Measurements from ENCODE around the gene PNPLA8. TPM values are rescaled to one million over a fixed set of nuclear protein-coding genes. Genes with fewer than 3 reads are reported as not detected.

PNPLA8 gene
- total RNA-seq, 1 donor from 2014 or later: 23.1 TPM

GRCh38 chr7:108464743-108465142 is 61.2 kb downstream of the PNPLA8 start:
- no peaks in the 10 kb centered on the region for H3K27me3 Mint-ChIP-seq (ENCODE audit: low read depth, unreplicated experiment)
- H4K20me1 ChIP-seq (ENCODE audit: insufficient read depth, low read length): no peaks in the 10 kb centered on the region
- no peak overlapping the region for H3K4me3 ChIP-seq (ENCODE audit: insufficient read depth, low read depth, low read length)
- H3K9me3 ChIP-seq (ENCODE audit: insufficient read depth, low read depth, low read length): no peaks in the 10 kb centered on the region
- no peaks in the 10 kb centered on the region for H3K36me3 Mint-ChIP-seq (ENCODE audit: low read depth, unreplicated experiment)
- no peaks in the 10 kb centered on the region for H3K9me3 Mint-ChIP-seq (ENCODE audit: unreplicated experiment)
- no peaks in the 10 kb centered on the region for H3K4me1 ChIP-seq (ENCODE audit: insufficient read depth, low read length)
- H3K27ac ChIP-seq (ENCODE audit: low read depth, low read length): no peak overlapping the region
- no peak overlapping the region for H2AFZ ChIP-seq (ENCODE audit: low read depth, low read length)
- no peaks in the 10 kb centered on the region for H3K27me3 ChIP-seq (ENCODE audit: insufficient read depth, low read length)
- no peak overlapping the region for H3K27ac Mint-ChIP-seq (ENCODE audit: unreplicated experiment)
- H3K9ac ChIP-seq (ENCODE audit: low read length): no peak overlapping the region
- no peak overlapping the region for H3K4me2 ChIP-seq (ENCODE audit: low read length)
- FAIRE-seq: no peak
- H3K4me1 Mint-ChIP-seq (ENCODE audit: low read depth, unreplicated experiment): peaks cover 6% of the 10 kb centered on the region
- H3K36me3 ChIP-seq (ENCODE audit: insufficient read depth, low read length): no peaks in the 10 kb centered on the region
- H3K79me2 ChIP-seq (ENCODE audit: insufficient read depth, low read length): no peaks in the 10 kb centered on the region
- no peak for DNase-seq (ENCODE audit: low read depth)
- no peak for TF ChIP-seq CTCF (IDR thresholded peaks at IDR 0.05; ENCODE audit: insufficient read depth, low read depth, low read length)
- no peak for TF ChIP-seq EZH2 (IDR thresholded peaks at IDR 0.05; ENCODE audit: insufficient read depth, low read length)
- no peak overlapping the region for H3K4me3 Mint-ChIP-seq (ENCODE audit: unreplicated experiment)

DNA sequence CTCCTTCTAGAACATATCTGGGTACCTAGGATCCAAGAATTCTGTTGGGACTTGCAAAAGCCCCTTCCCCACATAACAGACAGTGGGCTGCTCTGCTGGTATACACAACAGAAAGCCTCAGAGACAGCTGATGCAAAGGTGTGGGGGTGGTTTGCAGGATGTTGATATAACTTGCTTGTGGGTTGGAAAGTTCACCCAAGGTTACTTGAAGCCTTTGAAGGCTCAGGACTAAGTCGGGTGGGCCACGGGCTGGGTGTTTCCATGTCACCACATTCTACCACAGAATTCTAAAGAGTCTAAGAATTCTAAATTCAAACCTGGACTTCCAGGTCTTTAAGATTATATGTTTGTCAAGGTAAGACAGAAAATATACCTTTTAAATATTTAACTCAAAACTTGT is 62.3 kb downstream of the PNPLA8 start:
- peaks cover under 1% of the 10 kb centered on the region for H3K27me3 ChIP-seq (ENCODE audit: insufficient read depth, low read length)
- peaks cover 6% of the 10 kb centered on the region for H3K4me1 Mint-ChIP-seq (ENCODE audit: low read depth, unreplicated experiment)
- no peak overlapping the region for H3K27ac ChIP-seq (ENCODE audit: low read depth, low read length)
- H3K27ac Mint-ChIP-seq (ENCODE audit: unreplicated experiment): no peak overlapping the region
- H3K9me3 Mint-ChIP-seq (ENCODE audit: unreplicated experiment): no peaks in the 10 kb centered on the region
- no peaks in the 10 kb centered on the region for H3K79me2 ChIP-seq (ENCODE audit: insufficient read depth, low read length)
- H3K9me3 ChIP-seq (ENCODE audit: insufficient read depth, low read depth, low read length): no peaks in the 10 kb centered on the region
- no peaks in the 10 kb centered on the region for H3K36me3 ChIP-seq (ENCODE audit: insufficient read depth, low read length)
- H3K4me3 ChIP-seq (ENCODE audit: insufficient read depth, low read depth, low read length): no peak overlapping the region
- H3K9ac ChIP-seq (ENCODE audit: low read length): no peak overlapping the region
- no peaks in the 10 kb centered on the region for H3K4me1 ChIP-seq (ENCODE audit: insufficient read depth, low read length)
- no peak overlapping the region for H2AFZ ChIP-seq (ENCODE audit: low read depth, low read length)
- no peak for DNase-seq (ENCODE audit: low read depth)
- no peak overlapping the region for H3K4me2 ChIP-seq (ENCODE audit: low read length)
- H3K27me3 Mint-ChIP-seq (ENCODE audit: low read depth, unreplicated experiment): no peaks in the 10 kb centered on the region
- H3K36me3 Mint-ChIP-seq (ENCODE audit: low read depth, unreplicated experiment): no peaks in the 10 kb centered on the region
- no peak for FAIRE-seq
- H3K4me3 Mint-ChIP-seq (ENCODE audit: unreplicated experiment): no peak overlapping the region
- H4K20me1 ChIP-seq (ENCODE audit: insufficient read depth, low read length): no peaks in the 10 kb centered on the region
- TF ChIP-seq EZH2 (IDR thresholded peaks at IDR 0.05; ENCODE audit: insufficient read depth, low read length) (no peak), CTCF (IDR thresholded peaks at IDR 0.05; ENCODE audit: insufficient read depth, low read depth, low read length) (no peak)

DNA sequence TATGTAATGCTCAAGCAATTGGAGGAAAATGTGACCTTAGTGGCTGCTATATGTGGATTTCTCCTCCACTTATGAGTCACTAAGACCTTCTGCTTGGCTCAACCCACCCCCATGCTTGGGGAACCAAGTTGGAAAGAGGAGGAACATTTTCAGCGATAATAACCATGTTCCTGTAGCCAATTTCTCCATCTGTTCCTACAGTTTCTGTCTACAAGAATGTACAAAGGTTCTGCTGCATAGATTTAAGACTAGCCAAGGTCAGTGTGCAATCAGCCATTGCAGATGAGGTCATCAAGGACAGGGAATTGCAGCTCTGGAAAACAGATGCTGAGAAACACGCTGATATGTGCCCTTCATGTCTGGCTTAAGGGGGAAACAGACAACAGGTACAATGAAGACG is 64.1 kb downstream of the PNPLA8 start:
- Mint-ChIP-seq H3K27me3 (ENCODE audit: low read depth, unreplicated experiment) (peaks cover 15% of the 10 kb centered on the region), H3K27ac (ENCODE audit: unreplicated experiment) (no peak overlapping the region), H3K4me3 (ENCODE audit: unreplicated experiment) (no peak overlapping the region), H3K9me3 (ENCODE audit: unreplicated experiment) (no peaks in the 10 kb centered on the region), H3K4me1 (ENCODE audit: low read depth, unreplicated experiment) (peaks cover 6% of the 10 kb centered on the region), H3K36me3 (ENCODE audit: low read depth, unreplicated experiment) (no peaks in the 10 kb centered on the region)
- DNase-seq (ENCODE audit: low read depth) (no peak), FAIRE-seq (no peak)
- no peaks in the 10 kb centered on the region for H3K4me1 ChIP-seq (ENCODE audit: insufficient read depth, low read length)
- peaks cover 17% of the 10 kb centered on the region for H3K27me3 ChIP-seq (ENCODE audit: insufficient read depth, low read length)
- H3K27ac ChIP-seq (ENCODE audit: low read depth, low read length): no peak overlapping the region
- no peak overlapping the region for H2AFZ ChIP-seq (ENCODE audit: low read depth, low read length)
- H3K9ac ChIP-seq (ENCODE audit: low read length): no peak overlapping the region
- no peak overlapping the region for H3K4me3 ChIP-seq (ENCODE audit: insufficient read depth, low read depth, low read length)
- no peaks in the 10 kb centered on the region for H3K36me3 ChIP-seq (ENCODE audit: insufficient read depth, low read length)
- H4K20me1 ChIP-seq (ENCODE audit: insufficient read depth, low read length): no peaks in the 10 kb centered on the region
- H3K9me3 ChIP-seq (ENCODE audit: insufficient read depth, low read depth, low read length): no peaks in the 10 kb centered on the region
- no peak for TF ChIP-seq CTCF (IDR thresholded peaks at IDR 0.05; ENCODE audit: insufficient read depth, low read depth, low read length)
- TF ChIP-seq EZH2 (IDR thresholded peaks at IDR 0.05; ENCODE audit: insufficient read depth, low read length): no peak
- H3K4me2 ChIP-seq (ENCODE audit: low read length): no peak overlapping the region
- H3K79me2 ChIP-seq (ENCODE audit: insufficient read depth, low read length): no peaks in the 10 kb centered on the region
